D721Med (cell line): ENCODE data around the gene BSND.

Experiments used
- DNase-seq: peaks from one replicate; pipeline ENCODE4 v3.0.0; 2011; ENCODE audit warnings: low spot score; ENCODE audit not compliant: insufficient read length
- FAIRE-seq: peaks from 2 replicates; lab custom pipeline; 2011; peaks lifted over from hg19 to GRCh38; lab: Jason Lieb, UNC
- TF ChIP-seq, protein P1 (sequence below): IDR thresholded peaks from 2 replicates; pipeline ENCODE4 v1.5.1; 2012; ENCODE audit warnings: mild to moderate bottlenecking, control low read depth; ENCODE audit not compliant: insufficient read depth; ENCODE audit errors: missing control alignments

The BSND gene

DNA sequence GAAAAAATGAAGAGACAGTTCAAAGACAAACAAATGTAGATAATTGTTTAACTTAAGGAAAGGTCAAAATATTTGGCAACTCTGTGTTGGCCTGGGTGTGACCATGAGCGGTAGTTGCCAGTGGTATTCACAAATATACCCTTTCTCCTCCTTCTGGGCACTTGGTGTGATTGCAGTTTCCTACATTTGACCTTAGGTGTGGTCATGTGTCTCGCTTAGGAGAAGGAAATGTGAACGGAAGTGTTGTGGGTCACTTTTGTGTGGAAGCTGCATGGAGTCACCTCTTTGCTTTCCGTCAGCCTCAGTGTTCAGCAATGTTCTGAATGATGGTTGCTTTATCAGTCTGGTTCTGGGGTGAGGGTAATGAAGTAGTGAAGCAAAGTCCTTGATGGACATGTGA lies 37.2 kb downstream of the BSND start:
- TF ChIP-seq, protein P1, sequence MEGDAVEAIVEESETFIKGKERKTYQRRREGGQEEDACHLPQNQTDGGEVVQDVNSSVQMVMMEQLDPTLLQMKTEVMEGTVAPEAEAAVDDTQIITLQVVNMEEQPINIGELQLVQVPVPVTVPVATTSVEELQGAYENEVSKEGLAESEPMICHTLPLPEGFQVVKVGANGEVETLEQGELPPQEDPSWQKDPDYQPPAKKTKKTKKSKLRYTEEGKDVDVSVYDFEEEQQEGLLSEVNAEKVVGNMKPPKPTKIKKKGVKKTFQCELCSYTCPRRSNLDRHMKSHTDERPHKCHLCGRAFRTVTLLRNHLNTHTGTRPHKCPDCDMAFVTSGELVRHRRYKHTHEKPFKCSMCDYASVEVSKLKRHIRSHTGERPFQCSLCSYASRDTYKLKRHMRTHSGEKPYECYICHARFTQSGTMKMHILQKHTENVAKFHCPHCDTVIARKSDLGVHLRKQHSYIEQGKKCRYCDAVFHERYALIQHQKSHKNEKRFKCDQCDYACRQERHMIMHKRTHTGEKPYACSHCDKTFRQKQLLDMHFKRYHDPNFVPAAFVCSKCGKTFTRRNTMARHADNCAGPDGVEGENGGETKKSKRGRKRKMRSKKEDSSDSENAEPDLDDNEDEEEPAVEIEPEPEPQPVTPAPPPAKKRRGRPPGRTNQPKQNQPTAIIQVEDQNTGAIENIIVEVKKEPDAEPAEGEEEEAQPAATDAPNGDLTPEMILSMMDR = no peak
- no peak for DNase-seq
- FAIRE-seq = no peak

- FAIRE-seq (no peak), DNase-seq (no peak)
- TF ChIP-seq, protein P1 = no peak
Observed at GRCh38 chr1:55037733-55038551, 39.2 kb downstream of the BSND start.

GRCh38 chr1:55038552-55038838 lies 39.8 kb downstream of the BSND start:
- TF ChIP-seq, protein P1 = no peak

GRCh38 chr1:55038974-55039341 lies 40.2 kb downstream of the BSND start:
- DNase-seq = no peak
- TF ChIP-seq, protein P1 = no peak
- FAIRE-seq = no peak

More at GRCh38 chr1:55038552-55038838, 39.8 kb downstream of the BSND start:
- DNase-seq (no peak), FAIRE-seq (no peak)

- FAIRE-seq (no peak), DNase-seq (no peak)
- TF ChIP-seq, protein P1 = no peak
Observed at GRCh38 chr1:55039342-55040082, 40.8 kb downstream of the BSND start, which contains the start of gene PCSK9. Gene PCSK9 (plus strand): TSS chr1:55039548. CDS start chr1:55039838, 290 bp downstream.

DNA sequence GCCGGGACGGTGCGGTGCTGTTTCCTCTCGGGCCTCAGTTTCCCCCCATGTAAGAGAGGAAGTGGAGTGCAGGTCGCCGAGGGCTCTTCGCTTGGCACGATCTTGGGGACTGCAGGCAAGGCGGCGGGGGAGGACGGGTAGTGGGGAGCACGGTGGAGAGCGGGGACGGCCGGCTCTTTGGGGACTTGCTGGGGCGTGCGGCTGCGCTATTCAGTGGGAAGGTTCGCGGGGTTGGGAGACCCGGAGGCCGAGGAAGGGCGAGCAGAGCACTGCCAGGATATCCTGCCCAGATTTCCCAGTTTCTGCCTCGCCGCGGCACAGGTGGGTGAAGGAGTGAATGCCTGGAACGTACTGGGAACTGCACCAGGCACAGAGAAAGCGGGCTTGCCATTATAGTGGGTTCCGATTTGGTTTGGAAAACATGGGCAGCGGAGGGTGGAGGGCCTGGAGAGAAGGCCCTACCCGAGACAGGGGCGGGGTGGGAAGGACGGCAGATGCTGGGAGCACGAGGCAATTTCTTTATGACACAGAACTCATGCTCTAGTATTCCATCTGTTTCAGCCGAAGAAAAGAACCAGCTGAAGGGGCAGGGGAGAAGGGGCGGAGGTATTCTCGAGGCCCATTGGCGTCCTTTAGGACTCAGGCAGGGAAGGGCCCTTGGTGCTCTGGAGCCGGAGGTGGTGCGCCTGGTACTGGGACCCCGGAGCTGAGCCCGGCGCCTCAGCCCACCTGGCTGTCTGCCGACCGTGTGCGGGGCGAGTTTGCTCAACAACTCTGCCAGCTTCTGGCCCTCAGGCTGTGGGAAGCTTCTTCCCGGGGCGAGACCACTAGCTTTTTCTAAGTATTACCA lies 41.6 kb downstream of the BSND start:
- TF ChIP-seq, protein P1 = no peak
- DNase-seq (no peak), FAIRE-seq (no peak)
